ENCODE measurements around the gene EEF1AKMT4. TPM values are rescaled to one million over a fixed set of nuclear protein-coding genes. Genes with fewer than 3 reads are reported as not detected.
A peak's percentile ranks its signal among the peaks of the same experiment; 100 is the strongest.

The EEF1AKMT4 gene
- total RNA-seq, 3 donors from 2014 or later = 2.8 to 5.0 (median 3.2) TPM

GRCh38 chr3:184233127-184233843 is 16.2 kb upstream of the EEF1AKMT4 start:
- TF ChIP-seq, protein P1, sequence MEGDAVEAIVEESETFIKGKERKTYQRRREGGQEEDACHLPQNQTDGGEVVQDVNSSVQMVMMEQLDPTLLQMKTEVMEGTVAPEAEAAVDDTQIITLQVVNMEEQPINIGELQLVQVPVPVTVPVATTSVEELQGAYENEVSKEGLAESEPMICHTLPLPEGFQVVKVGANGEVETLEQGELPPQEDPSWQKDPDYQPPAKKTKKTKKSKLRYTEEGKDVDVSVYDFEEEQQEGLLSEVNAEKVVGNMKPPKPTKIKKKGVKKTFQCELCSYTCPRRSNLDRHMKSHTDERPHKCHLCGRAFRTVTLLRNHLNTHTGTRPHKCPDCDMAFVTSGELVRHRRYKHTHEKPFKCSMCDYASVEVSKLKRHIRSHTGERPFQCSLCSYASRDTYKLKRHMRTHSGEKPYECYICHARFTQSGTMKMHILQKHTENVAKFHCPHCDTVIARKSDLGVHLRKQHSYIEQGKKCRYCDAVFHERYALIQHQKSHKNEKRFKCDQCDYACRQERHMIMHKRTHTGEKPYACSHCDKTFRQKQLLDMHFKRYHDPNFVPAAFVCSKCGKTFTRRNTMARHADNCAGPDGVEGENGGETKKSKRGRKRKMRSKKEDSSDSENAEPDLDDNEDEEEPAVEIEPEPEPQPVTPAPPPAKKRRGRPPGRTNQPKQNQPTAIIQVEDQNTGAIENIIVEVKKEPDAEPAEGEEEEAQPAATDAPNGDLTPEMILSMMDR (IDR thresholded peaks at IDR 0.05) = no peak
- no peaks in the 10 kb centered on the region for H3K36me3 ChIP-seq (ENCODE audit: low read depth)
- no peaks in the 10 kb centered on the region for H3K9me3 ChIP-seq
- no peak for DNase-seq
- no peak overlapping the region for H3K4me3 ChIP-seq
- peaks cover 24% of the 10 kb centered on the region for H3K4me1 ChIP-seq (ENCODE audit: low read depth)
- no peak for ATAC-seq
- intact Hi-C loops (cut with DNase I, micrococcal nuclease) = no loop called here

DNA sequence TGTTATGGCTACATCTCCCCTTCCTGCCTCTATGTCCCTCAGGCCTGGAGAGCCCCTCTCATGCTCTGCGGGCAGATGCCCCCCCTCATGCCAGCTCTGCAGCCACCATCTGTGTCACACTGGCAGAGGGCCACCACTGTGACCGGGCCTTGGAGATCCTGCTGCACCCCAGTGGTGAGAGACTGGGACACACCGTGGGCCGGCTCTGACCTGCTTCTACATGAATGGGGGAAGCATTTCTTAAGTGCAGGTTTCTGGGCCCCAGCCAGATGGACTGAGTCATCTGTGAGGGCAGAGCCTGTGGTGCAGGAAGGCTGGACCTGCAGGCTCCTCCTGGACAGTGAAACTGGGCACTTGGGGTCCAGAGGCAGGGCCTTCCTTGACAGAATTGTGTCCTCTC is 15.2 kb upstream of the EEF1AKMT4 start:
- peak in 1 of 3 donors; percentile 28 for DNase-seq
- no peaks in the 10 kb centered on the region for H3K36me3 ChIP-seq (ENCODE audit: low read depth)
- H3K4me1 ChIP-seq (ENCODE audit: low read depth) = peaks cover 19% of the 10 kb centered on the region
- ATAC-seq = no peak
- no peak overlapping the region for H3K4me3 ChIP-seq
- no peaks in the 10 kb centered on the region for H3K9me3 ChIP-seq
- TF ChIP-seq, protein P1 (IDR thresholded peaks at IDR 0.05) = no peak
- intact Hi-C loops (cut with DNase I, micrococcal nuclease) = no loop called here

GRCh38 chr3:184234671-184235380 is 14.6 kb upstream of the EEF1AKMT4 start:
- Histone ChIP-seq H3K4me3 (no peak overlapping the region), H3K9me3 (no peaks in the 10 kb centered on the region), H3K4me1 (ENCODE audit: low read depth) (peaks cover 13% of the 10 kb centered on the region), H3K36me3 (ENCODE audit: low read depth) (no peaks in the 10 kb centered on the region)
- ATAC-seq (no peak), DNase-seq (no peak)
- intact Hi-C loops (cut with DNase I, micrococcal nuclease) = no loop called here
- TF ChIP-seq, protein P1 (IDR thresholded peaks at IDR 0.05) = no peak

- Histone ChIP-seq H3K9me3 (no peaks in the 10 kb centered on the region), H3K36me3 (ENCODE audit: low read depth) (no peaks in the 10 kb centered on the region), H3K4me1 (ENCODE audit: low read depth) (peaks cover 6% of the 10 kb centered on the region), H3K4me3 (no peak overlapping the region)
- intact Hi-C loops (cut with DNase I, micrococcal nuclease) = no loop called here
- ATAC-seq (no peak), DNase-seq (peak in 1 of 3 donors; percentile 9)
- TF ChIP-seq, protein P1 (IDR thresholded peaks at IDR 0.05) = no peak
These were observed 14.0 kb upstream of the EEF1AKMT4 start for GRCh38 chr3:184235381-184236032.

GRCh38 chr3:184236033-184236410 is 13.4 kb upstream of the EEF1AKMT4 start:
- Histone ChIP-seq H3K9me3 (no peaks in the 10 kb centered on the region), H3K36me3 (ENCODE audit: low read depth) (no peaks in the 10 kb centered on the region), H3K4me3 (no peak overlapping the region), H3K4me1 (ENCODE audit: low read depth) (peaks cover 1% of the 10 kb centered on the region)
- no peak for ATAC-seq
- intact Hi-C loops (cut with DNase I, micrococcal nuclease) = no loop called here
- TF ChIP-seq, protein P1 (IDR thresholded peaks at IDR 0.05) = no peak
- DNase-seq = peak in 1 of 3 donors; percentile 39

All from mucosa of descending colon (tissue), 3 donors.